Thyroid gland (tissue), 4 donors: ENCODE measurements around the gene STK40.

ENCODE experiments used
- POLR2A ChIP-seq, 2 donors: fragments of 450-650 bp; IDR thresholded peaks; one replicate each; pipeline ENCODE4 v1.6.1; 2017; ENCODE audit warnings: antibody characterized with exemption in 2 of 2, mild to moderate bottlenecking in 2 of 2, moderate library complexity in 1 of 2
- TF ChIP-seq, protein P1 (sequence below), 6 experiments: fragments of 200-600 bp in 3 of 6; fragments of 450-650 bp in 3 of 6; sonication (generic) in 3 of 6; IDR thresholded peaks; one replicate each; pipeline ENCODE4 v1.5.1; 2016 to 2019; ENCODE audit warnings: antibody characterized with exemption in 6 of 6, mild to moderate bottlenecking in 2 of 6, inconsistent platforms in 1 of 6, moderate library complexity in 1 of 6

DNA sequence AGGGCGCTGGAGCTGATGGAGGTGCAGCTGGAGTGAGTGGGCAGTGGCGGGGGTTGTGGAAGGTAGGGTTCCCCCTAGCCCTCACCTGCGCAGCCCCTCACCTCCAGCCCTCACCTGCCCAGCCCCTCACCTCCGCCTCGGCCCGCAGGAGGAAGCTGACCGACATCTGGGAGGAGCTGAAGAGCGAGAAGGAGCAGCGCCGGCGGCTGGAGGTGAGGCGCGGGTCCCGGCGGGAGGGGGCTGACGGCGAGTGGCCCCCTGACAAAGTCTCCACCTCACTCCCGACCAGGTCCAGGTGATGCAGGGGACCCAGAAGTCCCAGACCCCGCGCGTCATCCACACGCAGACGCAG is 65.0 kb downstream of the STK40 start:
- TF ChIP-seq, protein P1, sequence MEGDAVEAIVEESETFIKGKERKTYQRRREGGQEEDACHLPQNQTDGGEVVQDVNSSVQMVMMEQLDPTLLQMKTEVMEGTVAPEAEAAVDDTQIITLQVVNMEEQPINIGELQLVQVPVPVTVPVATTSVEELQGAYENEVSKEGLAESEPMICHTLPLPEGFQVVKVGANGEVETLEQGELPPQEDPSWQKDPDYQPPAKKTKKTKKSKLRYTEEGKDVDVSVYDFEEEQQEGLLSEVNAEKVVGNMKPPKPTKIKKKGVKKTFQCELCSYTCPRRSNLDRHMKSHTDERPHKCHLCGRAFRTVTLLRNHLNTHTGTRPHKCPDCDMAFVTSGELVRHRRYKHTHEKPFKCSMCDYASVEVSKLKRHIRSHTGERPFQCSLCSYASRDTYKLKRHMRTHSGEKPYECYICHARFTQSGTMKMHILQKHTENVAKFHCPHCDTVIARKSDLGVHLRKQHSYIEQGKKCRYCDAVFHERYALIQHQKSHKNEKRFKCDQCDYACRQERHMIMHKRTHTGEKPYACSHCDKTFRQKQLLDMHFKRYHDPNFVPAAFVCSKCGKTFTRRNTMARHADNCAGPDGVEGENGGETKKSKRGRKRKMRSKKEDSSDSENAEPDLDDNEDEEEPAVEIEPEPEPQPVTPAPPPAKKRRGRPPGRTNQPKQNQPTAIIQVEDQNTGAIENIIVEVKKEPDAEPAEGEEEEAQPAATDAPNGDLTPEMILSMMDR (IDR thresholded peaks at IDR 0.05) = no peak
- no peak for TF ChIP-seq POLR2A (IDR thresholded peaks at IDR 0.05)
